Loucy (cell line): Measurements from ENCODE around the gene TGFBI.

Experiments used
- EZH2phosphoT487 ChIP-seq: fragments of 200-600 bp; IDR thresholded peaks from 2 replicates; pipeline ENCODE4 v1.6.1; 2018; ENCODE audit warnings: antibody characterized with exemption, mild to moderate bottlenecking, moderate library complexity, borderline replicate concordance
- TF ChIP-seq, protein P1 (sequence below): fragments of 200-600 bp; sonication (generic); conservative IDR thresholded peaks from 2 replicates; pipeline ENCODE4 v1.5.1; 2014; ENCODE audit warnings: mild to moderate bottlenecking, antibody characterized with exemption, low read length

DNA sequence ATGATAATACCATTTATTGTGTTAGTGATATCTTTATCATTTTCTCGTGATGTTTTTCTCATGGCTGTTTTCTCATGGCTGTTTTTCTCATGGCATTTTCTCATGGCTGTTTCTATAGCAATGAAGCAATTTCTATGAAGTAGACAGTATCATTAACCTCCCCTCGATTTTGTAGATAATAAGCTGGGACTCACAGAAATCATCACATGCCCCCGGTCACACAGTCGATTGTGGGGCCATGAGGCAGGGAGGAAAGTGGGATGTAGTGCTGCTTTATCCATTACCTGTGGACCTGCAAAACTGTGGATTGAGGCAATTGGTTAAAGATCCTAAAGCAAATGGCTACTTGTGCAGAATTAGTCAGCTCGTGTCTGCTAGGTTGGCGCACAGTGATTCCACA, 47.3 kb downstream of the TGFBI start:
- TF ChIP-seq, protein P1, sequence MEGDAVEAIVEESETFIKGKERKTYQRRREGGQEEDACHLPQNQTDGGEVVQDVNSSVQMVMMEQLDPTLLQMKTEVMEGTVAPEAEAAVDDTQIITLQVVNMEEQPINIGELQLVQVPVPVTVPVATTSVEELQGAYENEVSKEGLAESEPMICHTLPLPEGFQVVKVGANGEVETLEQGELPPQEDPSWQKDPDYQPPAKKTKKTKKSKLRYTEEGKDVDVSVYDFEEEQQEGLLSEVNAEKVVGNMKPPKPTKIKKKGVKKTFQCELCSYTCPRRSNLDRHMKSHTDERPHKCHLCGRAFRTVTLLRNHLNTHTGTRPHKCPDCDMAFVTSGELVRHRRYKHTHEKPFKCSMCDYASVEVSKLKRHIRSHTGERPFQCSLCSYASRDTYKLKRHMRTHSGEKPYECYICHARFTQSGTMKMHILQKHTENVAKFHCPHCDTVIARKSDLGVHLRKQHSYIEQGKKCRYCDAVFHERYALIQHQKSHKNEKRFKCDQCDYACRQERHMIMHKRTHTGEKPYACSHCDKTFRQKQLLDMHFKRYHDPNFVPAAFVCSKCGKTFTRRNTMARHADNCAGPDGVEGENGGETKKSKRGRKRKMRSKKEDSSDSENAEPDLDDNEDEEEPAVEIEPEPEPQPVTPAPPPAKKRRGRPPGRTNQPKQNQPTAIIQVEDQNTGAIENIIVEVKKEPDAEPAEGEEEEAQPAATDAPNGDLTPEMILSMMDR, result no peak
- no peak for TF ChIP-seq EZH2phosphoT487
